ENCODE results near the gene KRTAP3-3.

KRTAP3-3 gene

DNA sequence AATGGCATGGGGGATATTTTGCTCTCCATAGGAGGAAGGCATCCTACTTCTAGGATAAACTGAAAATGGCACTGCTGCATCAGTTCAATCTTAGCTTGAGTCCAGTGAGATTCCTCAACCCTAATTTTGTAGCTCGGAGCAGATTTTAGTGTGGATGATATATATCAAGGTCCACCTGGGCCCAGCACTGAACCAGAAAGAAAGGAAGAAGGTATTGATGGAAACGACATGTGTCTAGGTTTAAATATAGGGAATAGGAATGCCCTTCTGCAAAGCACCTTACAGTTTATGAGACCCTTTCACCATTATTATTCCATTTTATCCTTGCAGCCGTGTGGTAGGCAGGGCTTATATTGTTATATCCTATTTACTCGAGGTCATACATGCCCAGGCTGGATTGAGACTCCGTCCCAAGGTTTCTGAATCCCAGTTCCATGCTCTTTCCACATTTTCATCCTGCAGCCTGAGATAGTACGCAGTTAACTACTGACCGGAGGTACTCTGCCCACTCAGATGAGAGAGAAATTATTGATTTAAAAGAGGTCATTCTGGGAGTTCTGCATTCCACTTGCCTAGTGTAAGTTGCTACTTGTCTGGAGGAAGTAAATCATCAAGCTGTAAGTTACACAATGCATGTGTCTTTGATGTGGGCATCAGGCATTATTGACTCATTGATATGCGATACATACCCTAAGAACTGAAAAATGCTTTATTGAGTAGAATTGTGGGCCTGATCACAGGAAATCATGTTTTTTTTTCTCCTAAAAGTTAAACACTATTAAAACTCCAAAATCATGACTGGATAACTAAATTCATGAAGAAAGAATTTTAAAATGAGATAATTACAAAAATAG, 37.3 kb downstream of the KRTAP3-3 start:
- no peak for DNase-seq

DNA sequence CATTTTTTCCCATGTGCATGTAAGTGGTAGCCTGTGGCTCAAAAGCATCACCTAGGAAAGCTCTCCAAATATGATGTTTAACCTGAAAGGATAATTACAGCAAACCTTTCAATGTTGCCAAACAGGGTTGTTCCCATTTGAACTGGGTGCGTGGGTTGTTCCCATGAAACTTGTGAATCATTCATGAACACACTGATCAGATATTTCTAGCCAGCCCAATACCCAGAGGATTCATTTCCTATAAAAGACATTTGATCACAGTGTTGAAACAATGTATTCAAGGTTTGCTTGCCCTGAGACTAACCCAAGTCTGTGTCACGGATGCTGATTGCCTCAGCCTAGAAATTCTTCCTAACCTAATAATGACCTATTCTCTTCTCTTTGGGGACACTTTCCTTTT, 40.1 kb downstream of the KRTAP3-3 start:
- no peak for DNase-seq

DNA sequence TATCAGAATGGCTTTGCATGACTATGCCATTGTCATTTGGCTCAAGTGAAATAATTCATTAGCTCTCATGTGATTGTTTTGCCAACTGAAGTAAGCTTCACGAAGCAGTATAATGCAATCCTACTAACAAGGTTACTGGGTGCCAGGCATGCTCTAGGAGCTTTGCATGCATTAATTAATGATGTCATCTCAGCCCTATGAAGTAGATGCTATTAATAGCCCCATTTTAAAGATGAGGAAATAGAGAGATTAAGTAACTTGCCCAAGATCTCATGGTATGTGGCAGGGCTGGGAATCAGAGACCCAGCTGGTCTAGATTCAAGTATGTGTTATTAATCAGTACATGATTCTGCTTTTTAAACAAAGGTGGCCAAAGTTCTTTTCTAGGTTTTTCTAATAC, 41.3 kb downstream of the KRTAP3-3 start:
- no peak for DNase-seq

DNA sequence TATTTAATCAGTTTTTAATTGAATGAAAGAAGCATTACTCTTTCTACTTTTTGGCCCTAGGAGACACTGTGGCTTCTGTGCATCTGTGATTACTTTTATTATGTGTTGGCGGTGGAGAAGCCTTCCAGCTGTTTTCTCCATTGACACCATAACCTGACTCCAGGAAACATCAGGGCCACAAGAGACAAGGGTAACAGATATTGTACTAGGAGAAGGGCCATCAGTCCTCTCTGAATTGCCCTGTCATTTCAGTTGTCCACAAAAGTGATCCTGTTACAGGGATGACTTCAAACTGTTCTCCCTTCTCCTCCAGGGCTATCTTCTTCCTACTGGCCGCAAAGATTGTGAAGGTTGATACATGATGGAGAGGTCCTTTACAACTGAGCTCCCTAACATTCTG, 41.8 kb downstream of the KRTAP3-3 start:
- no peak for DNase-seq

DNA sequence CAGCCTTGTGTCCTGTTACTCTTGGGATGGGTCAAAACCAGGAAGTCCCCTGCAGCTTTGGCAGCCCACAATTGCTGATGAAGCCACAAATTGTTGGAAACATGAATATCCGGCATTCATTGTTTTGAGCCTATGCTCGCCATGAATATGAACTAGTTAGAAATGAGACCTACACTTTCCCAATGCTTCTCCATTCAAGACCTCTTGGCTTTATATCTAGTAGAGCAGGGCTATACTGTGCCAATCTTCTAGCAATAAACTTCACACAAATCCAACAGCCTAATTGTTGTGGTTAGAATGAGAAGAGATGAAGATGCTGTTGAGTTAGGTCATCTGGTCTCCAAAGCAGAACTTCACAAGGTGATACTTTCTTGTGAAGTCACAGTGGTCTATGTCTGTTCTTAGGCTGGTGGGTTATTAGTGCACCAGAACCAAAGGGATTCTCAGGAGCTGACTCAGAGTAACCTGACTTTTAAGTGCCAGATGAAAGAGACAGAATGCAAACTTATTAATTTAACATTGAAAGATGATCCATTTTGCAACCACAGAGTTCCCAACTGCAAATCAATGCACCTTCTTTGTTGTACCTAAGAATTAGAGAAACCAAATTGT, 42.8 kb downstream of the KRTAP3-3 start:
- no peak for DNase-seq

DNA sequence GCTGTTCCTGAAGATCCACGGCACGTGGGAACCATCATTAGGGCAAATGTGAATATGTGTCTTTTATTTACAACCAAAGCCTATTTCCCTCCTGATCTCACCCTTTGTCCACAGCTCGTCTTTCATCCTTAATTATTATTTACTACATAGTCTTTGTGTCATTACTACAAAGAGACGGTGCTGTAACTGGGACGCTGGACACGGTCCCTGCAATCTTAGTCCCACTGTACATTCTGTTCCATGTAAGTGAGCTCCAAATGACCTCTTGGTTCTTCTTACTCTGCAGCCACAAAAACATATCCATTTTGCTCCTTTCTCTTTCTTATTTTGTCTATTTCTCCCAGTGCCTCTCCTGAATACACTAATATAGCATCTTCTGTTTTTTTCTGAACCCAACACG, 43.8 kb downstream of the KRTAP3-3 start:
- DNase-seq = no peak

DNA sequence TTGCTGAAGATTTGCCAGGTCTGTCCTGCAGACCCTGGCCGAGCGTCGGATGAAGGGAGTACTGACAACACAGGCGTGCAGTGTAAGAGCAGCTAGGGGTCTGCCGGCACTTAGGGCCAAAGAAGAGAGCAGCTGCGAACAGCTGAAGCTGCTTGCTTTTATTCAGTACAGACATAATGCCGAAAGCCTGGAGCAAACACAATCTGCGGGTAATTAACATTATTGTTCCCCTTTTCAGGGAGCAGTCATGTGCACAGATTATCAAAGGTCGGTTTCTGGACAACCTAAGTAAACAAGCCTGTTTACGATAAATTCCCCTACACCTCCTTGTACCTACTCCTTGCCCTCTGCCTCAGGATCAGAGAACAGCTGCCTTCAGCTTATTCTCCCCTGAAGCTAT, 44.5 kb downstream of the KRTAP3-3 start:
- no peak for DNase-seq

DNA sequence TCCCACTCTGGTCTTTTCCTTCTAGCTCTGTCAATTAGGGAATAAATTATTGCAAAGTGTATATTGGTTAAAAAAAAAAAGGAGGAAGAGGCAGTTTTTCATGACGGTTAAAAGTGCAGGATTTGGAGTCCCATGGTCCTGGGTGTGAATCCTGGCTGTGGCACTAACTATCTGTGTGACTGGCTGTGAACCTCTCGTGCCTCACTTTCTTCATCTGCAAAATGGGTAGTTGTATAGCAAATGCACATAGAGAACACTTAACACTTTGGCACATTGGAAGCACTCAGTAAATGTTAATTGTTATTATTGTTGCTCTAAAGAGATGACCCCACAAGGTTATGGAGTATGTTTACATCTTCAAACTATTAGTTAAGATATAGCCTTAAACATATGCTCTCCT, 46.0 kb downstream of the KRTAP3-3 start:
- no peak for DNase-seq

DNA sequence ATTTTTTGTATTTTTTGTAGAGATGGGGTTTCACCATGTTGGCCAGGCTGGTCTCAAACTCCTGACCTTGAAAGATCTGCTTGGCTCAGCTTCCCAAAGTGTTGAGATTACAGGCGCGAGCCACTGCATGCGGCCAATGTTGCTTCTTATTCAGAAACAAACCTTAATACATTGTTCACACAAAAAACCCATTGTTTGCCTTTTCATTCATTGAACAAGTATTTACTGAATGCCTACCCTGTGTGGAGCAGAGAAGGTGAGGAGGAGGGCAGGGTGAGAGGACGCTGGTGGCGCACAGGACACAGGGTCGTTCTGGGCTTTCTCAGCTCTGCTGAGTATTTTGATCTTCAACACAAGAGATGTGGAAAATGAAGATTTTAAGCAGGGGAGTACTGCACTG, 48.5 kb downstream of the KRTAP3-3 start:
- DNase-seq = no peak

DNA sequence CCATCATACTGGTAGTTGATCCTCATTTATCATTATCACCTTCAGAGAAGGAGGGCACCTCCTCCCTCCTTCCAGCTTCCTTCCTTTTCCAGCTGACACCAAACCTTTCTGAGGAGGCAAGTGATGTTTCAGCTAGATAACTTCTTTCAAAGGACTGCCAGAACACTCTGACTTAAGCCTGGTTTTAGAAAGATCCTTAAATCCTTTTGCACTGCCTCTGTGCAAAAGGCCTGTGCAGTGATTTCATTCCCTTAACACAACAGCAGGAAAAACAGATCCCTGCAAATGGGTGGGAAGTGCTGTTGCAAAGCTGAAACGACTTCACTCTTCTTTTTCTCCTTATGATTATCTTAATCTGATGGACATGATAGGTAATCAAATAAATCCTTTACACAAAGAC, 49.4 kb downstream of the KRTAP3-3 start:
- no peak for DNase-seq
